ENCODE data around the gene C3orf20. TPM values are rescaled to one million over a fixed set of nuclear protein-coding genes. Genes with fewer than 3 reads are reported as not detected.

The C3orf20 gene
- total RNA-seq, result 0.16 TPM

DNA sequence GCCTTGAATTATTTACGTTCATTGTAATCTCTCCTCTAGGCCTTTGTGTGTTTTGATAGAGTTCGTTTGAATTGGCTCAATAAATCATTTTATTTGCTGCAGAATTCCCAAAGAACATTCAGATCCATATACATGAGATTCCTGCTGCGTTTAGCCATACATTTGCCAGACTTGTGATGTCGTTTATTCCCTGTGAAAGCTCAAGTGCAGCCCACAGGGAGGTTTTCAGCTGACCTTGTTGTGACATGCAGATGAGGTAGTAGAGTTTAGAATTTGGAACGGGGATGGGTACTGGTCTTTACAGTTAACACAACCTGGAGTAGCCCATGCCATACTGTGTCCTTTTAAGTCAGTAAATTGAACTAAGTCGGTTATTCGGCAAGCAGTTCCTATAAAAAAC lies at the start of gene C3orf20:
Gene C3orf20 (plus strand): TSS at position 301 of the 400 bp plus-strand sequence. CDS start 7,573 bp downstream, outside the sequence.
- DNase-seq, result no peak

- DNase-seq, result no peak
Measured at GRCh38 chr3:14625443-14625842, 49.5 kb upstream of the C3orf20 start.

- DNase-seq, result no peak
Measured at GRCh38 chr3:14627815-14628214, 47.1 kb upstream of the C3orf20 start.

GRCh38 chr3:14628406-14628805 lies 46.5 kb upstream of the C3orf20 start:
- no peak for DNase-seq

GRCh38 chr3:14630404-14631100 lies 44.4 kb upstream of the C3orf20 start:
- DNase-seq, result no peak

DNA sequence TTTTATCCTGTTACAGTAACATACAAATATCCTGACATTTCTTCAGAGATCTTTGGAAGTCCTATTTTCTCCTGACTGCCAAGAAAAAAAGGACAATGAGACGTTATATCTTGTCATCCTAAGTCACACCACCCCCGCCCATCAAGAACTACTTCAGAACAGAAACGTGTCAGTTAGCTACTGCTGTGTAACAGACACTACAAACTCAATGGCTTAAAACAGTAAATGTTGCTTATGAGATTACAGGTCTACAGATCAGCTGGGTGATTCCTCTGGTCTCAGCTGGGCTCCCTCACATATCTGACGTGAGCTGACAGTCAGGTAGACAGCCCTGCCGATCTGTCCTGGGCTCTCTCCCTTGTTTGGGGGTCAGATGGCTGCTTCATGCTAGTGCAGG lies 43.8 kb upstream of the C3orf20 start:
- DNase-seq, result no peak

DNA sequence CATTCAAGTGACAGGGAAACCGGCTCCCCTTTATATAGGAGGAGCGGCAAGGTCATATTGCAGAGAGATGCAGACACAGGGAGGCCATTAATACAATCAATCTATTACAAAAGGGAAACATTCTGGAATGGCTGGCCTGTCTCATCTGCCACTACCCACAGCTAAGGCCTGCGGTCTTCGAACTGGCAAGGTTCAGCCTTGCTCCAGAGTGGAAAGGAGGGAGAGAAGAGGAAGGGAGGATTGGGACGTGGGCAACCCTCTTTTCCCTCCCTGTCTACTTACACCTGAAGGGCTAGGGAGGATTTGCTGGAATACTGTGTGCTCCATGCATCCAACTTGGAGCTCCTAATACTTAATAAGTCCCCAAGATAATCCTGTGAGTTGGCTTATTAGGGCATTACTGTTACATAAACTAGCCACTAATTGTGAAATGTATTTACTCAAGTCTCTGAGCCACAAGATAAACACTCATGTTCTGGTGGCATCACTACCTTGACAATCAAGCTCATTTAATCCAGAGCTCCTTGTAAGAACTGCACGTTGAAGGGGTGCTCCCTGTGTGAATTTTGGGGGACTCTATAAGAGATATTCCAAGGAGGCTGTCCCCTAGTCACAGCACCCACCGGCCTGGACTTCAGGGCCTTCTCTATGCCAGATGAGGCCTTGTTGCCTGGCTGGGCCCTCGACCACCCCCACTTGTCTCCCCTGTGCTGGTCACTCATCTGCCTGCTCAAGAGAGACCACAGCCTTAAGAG lies 43.1 kb upstream of the C3orf20 start:
- DNase-seq, result no peak

- DNase-seq, result no peak
Measured at GRCh38 chr3:14632442-14632930, 42.5 kb upstream of the C3orf20 start.

- DNase-seq, result no peak
Measured at GRCh38 chr3:14633417-14633816, 41.5 kb upstream of the C3orf20 start.

DNA sequence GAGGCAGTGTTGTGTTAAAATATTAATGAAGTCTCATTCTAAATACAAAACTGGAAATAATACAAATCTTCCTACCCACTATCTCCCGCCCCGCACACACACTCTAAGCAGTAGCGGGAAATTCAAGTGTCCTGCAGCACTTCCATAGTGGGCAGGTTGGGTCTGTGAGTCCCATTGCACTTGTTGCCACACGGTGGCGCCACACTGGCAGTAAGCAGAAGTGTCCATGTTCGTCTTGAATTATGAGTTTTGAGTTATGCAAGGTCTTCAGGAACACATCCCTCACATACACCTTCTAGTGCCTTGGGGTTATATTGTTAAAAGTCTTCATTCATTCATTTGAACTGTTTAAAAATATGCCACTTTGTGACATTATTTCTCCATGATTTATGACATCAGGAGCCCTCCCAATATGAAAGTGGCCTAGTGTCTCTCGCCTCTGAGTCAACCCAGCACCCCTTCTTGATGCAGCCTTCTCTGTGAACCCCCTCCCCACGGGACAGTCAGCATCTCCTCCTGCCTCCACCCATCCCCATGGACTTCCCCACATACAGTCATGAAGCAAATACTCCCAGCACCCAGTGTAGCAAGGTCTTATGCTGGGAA lies 41.0 kb upstream of the C3orf20 start:
- DNase-seq, result no peak

DNA sequence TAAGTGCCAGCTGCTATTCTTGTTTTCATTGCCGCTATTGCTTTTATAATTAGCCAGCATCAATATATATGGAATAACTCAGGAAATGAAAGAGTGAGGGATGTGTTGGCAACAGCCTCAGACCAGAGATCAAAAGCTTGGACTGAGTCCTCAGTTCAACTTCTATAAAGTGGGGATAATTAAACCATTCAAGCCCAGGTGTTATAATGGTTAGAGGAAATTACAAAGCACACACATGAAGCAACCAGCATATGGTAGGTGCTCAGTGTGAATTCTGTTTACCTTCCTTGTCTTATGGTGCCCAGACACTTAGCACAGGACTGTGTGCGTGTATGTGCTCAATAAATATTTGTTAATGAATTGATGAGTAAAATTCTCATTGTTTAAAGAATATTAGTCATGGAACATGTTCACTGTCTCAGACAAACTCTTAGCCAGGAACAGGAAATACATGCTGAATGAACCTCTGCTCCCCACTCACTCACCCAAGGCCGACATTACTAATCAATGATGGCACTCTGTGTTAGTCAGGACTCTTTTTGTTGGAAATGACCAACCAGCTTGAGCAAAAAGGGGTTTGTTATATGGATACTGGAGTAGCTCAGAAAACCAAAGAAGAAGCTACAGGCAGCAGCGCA lies 40.1 kb upstream of the C3orf20 start:
- no peak for DNase-seq

- DNase-seq, result no peak
Measured at GRCh38 chr3:14636496-14637087, 38.3 kb upstream of the C3orf20 start.

DNA sequence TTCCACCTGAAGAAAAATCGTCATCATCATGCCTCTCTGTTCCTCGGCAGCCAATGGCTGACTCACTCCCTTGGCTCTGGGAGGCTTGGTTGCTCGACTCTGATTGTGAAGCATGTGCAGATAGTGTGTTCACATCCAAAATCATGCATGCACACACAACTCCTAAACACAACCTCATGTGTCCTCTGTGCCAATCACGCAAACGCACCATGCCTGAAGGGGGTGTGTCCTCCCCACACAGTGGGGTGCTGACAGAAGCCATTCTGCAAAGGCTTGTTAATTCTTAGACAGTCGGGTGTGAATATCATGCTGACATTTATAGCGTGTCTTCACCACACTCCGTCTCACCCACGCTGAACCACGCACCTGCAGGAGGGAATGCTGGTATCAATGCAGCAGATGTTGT lies 34.8 kb upstream of the C3orf20 start:
- DNase-seq, result peak; percentile 51

DNA sequence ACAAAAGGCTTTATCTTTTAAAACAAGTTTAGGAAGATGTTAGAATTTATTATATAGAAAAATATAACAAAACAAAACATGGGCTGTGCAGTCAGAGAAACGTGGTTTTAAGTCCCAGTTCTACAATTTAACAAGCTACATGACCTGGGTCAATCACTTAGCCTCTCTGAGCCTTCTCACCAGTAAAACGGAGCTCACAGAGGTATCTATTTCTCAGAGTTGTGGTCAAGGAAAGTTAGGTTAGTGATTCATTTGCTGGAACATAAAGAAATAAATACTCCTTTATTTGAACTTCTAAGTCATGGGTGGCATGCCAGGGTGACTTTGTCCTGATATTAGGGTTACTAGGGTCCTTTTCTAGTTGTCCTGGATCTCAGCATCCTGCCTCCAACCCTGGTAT lies 34.2 kb upstream of the C3orf20 start:
- DNase-seq, result no peak

DNA sequence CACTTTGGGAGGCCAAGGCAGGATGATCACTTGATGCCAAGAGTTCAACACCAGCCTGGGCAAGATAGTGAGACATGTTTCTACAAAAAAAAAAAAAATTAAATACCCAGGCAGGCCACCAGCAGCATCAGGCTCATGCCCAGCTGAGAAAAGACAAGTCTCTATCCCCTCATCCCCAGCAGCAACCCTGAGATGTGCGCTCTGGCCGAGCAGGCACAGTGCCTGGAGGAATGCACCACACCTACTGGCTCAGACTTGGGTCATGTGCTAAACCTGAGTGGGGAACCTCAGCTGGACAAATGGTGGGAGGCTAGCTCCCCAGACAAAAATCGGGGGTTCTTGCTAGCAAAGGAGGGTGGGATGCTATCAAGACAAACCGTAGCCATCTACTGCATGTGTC lies 33.6 kb upstream of the C3orf20 start:
- DNase-seq, result no peak

DNA sequence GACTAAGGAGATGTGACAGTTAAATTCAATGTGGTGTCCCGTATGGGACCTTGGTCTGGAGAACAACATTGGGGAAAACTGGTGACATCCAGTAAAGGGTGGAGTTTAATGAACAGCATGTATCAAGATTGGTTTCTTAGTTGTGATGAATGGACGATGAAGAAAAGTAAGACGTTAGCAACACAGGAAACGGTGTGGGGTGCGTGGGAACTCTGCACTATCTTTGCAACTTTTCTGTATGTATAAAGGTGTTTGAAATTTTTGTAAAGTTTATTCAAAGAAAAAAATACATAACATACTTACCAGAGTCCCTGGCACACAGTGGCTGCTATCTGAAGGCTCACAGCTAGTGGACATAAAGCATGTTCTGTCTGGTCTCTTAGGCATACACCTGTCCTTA lies 29.5 kb upstream of the C3orf20 start:
- no peak for DNase-seq

DNA sequence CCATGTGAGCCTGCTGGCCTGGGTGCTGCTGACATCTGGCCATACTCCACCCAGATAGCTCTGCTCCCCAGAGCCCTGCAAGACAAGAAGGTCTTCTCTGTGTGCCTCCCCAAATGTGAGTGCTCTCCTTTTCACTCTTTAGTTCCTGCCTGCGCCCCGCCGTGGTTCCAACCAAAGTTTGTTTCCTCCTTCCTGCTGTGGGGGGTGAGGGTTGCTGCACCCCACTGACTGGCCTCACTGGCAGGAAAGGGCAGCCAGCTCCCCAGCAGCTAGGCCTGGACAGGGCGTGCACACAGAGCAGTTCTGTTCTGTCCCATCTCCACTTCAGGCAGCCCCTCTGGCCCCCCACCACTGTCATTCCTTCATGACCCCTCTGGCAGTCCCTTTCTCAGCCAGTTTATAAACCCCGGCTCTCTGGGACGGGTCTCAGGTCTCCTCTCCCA lies 28.8 kb upstream of the C3orf20 start:
- DNase-seq, result no peak

DNA sequence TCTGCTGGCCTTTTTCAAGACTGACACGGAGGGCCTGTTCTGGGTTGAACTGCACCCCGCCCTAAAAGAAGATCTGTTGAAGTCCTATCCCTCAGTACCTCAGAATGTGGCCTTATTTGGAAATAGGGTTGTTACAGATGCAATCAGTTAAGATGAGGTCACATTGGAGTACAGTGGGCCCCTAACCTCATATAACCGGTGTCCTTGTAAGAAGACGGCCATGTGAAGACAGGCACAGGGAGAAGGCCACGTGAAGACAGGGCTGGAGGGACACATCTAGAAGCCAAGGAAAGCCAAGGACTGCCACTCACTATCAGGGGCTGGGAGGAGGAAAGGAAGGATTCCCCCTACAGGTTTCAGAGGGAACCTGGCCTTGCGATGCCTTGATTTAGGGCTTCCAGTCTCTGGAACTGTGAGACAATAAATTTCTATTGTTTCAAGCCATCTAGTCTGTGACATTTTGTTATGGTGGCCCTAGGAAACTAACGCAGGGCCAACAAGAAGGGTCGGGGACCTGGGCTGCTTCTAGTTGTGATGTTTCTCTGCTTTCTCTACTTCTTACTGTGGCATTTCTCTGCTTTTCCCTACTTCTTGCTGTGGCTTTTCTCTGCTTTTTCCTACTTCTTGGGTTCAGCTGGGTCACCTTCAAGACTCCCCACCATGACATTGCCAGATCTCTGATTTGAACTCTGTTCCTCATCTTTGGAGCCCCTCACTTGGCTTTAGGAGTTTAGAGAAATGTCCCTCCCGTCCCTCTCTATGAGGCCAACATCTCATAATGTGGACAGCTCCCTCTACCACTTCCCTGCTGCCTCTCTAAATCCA lies 28.1 kb upstream of the C3orf20 start:
- DNase-seq, result no peak

DNA sequence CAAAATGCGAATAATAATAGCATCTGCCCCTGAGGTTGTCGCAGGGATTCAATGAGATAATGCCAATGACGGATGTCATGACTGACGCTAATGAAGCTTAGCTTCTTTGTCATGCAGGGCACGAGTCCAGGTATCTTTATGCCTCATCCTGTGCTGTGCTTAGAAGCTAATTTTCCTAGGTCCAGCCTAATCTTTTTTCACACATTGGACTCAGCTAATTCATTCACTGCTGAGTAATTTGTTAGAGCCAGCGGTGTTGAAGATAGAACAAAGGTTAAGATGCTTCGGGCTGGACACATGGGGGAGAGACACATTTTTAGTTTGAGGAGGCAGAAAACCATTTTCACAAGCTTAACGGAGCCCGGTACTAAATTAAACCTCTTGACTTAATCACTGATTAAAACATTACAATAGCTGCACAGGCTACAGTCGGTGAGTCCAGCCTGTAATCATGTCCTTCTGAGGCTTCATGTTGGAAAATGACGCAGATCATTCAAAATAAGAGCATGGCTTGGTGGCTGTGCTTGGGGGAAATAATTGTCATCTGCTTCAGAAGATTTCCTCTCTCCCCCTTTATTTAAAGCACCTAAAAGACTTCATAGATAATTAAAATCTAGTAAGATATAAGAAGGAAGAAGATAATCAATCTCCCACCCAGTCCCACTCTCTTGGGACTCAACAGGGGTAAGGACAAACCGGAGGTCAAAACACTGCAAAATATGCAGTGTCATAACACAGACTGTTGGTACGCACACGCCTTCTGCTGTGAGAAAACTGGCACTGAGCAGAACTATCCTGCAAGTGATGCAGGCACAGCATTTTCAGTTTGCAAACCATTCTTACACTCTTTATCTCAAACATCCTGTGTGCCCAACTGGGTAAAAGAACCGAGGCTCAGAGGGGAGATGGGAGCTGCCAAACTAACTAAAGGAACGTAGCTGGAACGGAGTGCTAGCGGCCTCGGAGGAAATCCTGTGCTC lies 26.7 kb upstream of the C3orf20 start:
- DNase-seq, result no peak

DNA sequence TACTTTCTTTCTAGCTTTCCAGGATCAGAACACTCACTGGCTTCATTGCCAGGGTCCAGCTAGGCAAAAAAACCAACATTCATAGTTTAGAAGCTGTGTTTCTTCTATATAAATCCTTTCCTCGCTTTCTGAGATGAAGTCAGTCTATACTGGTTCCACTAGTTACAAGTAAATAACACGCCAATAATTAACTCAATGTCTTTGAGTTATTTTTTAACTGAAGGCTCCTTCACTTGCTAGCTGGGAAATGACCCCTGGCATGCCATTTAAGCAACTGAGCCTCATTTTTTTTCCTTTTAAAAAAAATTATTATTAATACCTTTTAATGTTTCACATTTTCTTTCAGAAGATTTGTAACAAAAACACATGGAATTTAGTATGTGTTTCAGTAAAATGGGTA lies 25.5 kb upstream of the C3orf20 start:
- DNase-seq, result no peak

Data from occipital lobe (tissue), 2 donors.